ENCODE measurements around the gene EHBP1.

EHBP1 gene

GRCh38 chr2:62824388-62824787 lies 118.9 kb downstream of the EHBP1 start:
- no peak for DNase-seq

GRCh38 chr2:62826141-62826540 lies 120.6 kb downstream of the EHBP1 start:
- DNase-seq = no peak

GRCh38 chr2:62826953-62827675 lies 121.6 kb downstream of the EHBP1 start:
- DNase-seq = no peak

GRCh38 chr2:62831729-62832128 lies 126.2 kb downstream of the EHBP1 start:
- DNase-seq = peak in 1 of 5 donors; percentile 52

GRCh38 chr2:62844311-62845090 lies 139.0 kb downstream of the EHBP1 start:
- no peak for DNase-seq

- no peak for DNase-seq
These were observed 139.7 kb downstream of the EHBP1 start for GRCh38 chr2:62845256-62845655.

- no peak for DNase-seq
These were observed 146.7 kb downstream of the EHBP1 start for GRCh38 chr2:62852254-62852653.

- no peak for DNase-seq
These were observed 149.3 kb downstream of the EHBP1 start for GRCh38 chr2:62854600-62855514.

GRCh38 chr2:62856228-62857040 lies 150.9 kb downstream of the EHBP1 start:
- DNase-seq = no peak

- no peak for DNase-seq
These were observed 151.8 kb downstream of the EHBP1 start for GRCh38 chr2:62857139-62857931.

- DNase-seq = no peak
These were observed 152.8 kb downstream of the EHBP1 start for GRCh38 chr2:62858231-62858832.

- DNase-seq = peak in 1 of 5 donors; percentile 16
These were observed 163.4 kb downstream of the EHBP1 start for GRCh38 chr2:62868947-62869346.

GRCh38 chr2:62870966-62871365 lies 165.5 kb downstream of the EHBP1 start:
- no peak for DNase-seq

- no peak for DNase-seq
These were observed 166.0 kb downstream of the EHBP1 start for GRCh38 chr2:62871506-62871905.

GRCh38 chr2:62873603-62874002 lies 168.1 kb downstream of the EHBP1 start:
- no peak for DNase-seq

- no peak for DNase-seq
These were observed 169.4 kb downstream of the EHBP1 start for GRCh38 chr2:62874881-62875383.

- DNase-seq = no peak
These were observed 175.8 kb downstream of the EHBP1 start for GRCh38 chr2:62881162-62881795.

- DNase-seq = no peak
These were observed 178.1 kb downstream of the EHBP1 start for GRCh38 chr2:62883629-62884028.

GRCh38 chr2:62884086-62884485 lies 178.6 kb downstream of the EHBP1 start:
- no peak for DNase-seq

- no peak for DNase-seq
These were observed 179.0 kb downstream of the EHBP1 start for GRCh38 chr2:62884514-62884913.
